Left renal cortex interstitium (tissue), 4 donors: ENCODE data around the gene TKFC. TPM values are rescaled to one million over a fixed set of nuclear protein-coding genes. Genes with fewer than 3 reads are reported as not detected.

ENCODE experiments used
- DNase-seq, 4 donors: peaks; one replicate each; pipeline ENCODE4 v3.0.0-alpha.2; 2013; ENCODE audit warnings: low read depth in 4 of 4, low spot score in 2 of 4, missing footprints in 1 of 4
- polyA plus RNA-seq, 4 donors: library from polyadenylated mRNA; unstranded; fragments of 120-200 nt; gene quantifications; one replicate each; pipeline ENCODE4 v1.2.1, GENCODE V29; 2013; ENCODE audit not compliant: insufficient read length in 4 of 4

The TKFC gene
- polyA plus RNA-seq, 4 donors = 47.2 to 67.9 (median 58.9) TPM

DNA sequence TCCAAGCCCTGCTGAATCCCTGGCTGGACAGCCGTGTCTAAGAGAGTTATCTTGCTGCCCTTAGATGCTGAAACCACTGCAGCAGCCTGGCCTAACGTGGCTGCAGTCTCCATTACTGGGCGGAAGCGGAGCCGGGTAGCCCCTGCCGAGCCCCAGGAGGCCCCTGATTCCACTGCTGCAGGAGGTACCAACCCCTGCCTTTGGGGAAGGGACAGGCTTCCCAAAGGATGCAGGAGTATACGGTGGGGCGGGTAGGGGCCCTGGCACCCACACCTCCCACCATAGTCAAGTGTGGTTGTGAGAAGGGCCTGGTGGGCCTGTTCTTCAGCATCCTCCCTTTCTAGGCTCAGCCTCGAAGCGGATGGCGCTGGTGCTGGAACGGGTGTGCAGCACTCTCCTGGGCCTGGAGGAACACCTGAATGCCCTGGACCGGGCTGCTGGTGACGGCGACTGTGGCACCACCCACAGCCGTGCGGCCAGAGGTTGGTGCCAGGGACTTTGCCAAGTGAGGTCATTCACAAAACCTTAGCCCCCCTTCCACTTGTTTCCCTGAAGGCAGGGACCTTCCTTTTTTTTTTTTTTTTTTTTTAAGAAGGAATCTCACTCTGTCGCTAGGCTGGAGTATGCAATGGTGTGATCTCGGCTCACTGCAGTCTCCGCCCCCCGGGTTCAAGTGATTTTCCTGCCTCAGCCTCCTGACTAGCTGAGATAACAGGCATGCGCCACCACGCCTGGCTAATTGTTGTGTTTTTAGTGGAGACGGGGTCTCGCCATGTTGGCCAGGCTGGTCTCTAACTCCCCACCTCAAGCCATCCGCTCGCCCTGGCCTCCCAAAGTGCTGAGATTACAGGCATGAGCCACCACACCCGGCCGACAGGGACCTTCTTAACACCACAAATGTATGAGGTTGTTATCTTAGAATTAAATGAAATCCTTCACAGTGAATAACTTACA lies 11.0 kb downstream of the TKFC start:
- no peak for DNase-seq

GRCh38 chr11:61345170-61345610 lies 12.2 kb downstream of the TKFC start:
- DNase-seq = no peak

- DNase-seq = no peak
Observed at GRCh38 chr11:61345954-61346843, 13.2 kb downstream of the TKFC start.

- DNase-seq = no peak
Observed at GRCh38 chr11:61347916-61348461, 15.0 kb downstream of the TKFC start.

GRCh38 chr11:61349189-61349751 lies 16.2 kb downstream of the TKFC start:
- no peak for DNase-seq

DNA sequence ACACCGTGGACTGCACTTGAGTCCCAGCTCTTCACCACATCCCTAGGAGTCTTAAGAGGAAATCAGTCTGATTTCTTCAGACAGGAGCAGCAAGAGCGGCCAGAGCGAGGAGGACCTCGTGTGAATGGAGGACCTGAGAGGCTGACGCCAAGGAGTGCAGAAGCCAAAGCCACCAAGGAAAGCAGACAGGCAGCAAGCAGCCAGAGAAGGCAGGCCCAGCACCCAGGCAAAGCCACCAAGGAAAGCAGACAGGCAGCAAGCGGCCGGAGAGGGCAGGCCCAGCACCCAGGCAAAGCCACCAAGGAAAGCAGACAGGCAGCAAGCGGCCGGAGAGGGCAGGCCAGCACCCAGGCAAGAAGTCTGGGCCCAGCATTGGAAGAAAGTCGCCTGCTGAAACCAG lies 16.9 kb downstream of the TKFC start:
- no peak for DNase-seq

DNA sequence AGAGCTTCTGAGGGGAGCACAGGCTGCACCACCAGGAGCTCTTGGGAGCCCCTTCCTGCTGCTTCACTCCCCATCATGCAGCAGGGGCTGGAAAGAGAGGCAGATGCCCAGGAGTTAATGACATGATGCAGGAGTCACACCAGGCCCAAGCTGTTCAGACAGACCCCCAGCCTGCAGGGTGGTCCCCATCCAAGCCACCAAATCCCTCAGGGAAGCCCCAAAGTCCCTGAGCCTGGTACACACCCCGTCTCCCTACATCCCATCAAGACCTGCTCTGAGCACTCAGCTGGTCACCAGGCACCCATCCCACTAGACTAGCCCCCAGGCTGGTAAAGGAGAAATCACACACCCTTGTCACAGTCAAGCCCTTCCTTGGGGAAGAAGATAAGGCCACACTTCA lies 17.3 kb downstream of the TKFC start:
- no peak for DNase-seq

DNA sequence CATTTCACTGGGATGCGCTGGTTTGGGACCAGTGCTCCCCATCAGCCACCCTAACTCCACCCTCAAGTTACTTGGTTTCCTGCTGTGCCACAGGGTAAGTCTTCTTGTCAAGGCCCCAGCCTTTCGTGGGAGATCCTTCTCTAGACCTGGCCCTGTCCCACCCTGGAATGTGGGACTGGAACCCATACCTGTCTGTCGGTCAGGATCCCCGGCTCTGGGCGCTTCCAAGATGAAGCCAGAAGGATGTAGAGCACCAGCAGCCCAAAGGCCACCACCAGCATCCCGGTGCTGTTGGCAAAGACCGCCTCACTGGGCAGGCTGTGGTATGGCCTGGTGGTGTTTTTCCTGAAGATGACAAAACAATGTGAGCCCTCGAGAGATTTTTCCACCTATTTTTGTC lies 17.8 kb downstream of the TKFC start:
- no peak for DNase-seq

DNA sequence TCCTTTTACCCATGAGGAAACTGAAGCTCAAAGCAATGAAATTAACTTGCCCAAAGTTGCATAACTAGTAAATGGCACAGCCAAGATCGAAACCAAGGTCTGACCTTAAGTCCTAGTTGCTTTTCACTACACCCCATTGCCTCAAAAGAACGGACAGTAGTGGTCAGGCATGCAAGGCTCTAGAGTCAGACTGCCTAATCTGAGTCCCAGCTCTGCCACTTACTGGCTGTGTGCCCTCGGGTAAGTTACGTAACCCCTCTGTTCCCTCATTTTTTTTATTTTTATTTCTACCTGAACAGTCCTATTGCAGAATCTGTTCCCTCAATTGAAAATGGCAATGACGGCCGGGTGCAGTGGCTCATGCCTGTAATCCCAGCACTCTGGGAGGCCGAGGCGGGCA lies 19.0 kb downstream of the TKFC start:
- DNase-seq = no peak

- no peak for DNase-seq
Observed at GRCh38 chr11:61353131-61354067, 20.4 kb downstream of the TKFC start.

GRCh38 chr11:61354208-61354607 lies 21.2 kb downstream of the TKFC start:
- DNase-seq = no peak

- no peak for DNase-seq
Observed at GRCh38 chr11:61356706-61357105, 23.7 kb downstream of the TKFC start.

- DNase-seq = no peak
Observed at GRCh38 chr11:61357233-61357893, 24.3 kb downstream of the TKFC start.

DNA sequence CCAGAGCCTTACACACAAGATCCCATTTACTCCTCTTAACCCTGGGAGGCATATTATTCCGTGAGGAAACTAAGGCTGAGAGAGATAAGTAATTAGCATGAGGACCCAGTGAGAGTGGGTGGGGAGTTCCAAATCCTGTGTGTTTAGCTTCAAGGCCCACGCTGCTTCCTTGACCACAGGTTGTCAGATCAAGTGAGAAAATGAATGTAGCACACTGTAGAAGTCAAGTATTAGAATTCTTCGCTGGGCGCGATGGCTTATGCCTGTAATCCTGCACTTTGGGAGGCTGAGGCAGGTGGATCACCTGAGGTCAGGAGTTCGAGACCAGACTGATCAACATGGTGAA lies 24.8 kb downstream of the TKFC start:
- no peak for DNase-seq

DNA sequence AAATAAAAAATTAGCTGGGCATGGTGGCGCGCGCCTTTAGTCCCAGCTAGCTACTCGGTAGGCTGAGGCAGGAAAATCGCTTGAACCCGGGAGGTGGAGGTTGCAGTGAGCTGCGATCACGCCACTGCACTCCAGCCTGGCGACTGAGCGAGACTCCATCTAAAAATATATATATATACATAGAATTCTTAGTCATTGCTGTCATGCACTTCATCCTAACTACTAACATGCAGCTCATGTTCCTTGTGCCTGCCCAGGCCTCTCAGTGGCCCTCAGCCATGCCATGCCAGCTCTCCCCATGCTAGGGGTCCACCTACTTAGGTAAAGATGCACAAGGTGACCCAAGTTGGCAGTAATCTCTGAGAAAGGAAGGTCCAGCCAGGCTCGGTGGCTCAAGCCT lies 25.5 kb downstream of the TKFC start:
- no peak for DNase-seq

- no peak for DNase-seq
Observed at GRCh38 chr11:61359516-61359915, 26.5 kb downstream of the TKFC start.

DNA sequence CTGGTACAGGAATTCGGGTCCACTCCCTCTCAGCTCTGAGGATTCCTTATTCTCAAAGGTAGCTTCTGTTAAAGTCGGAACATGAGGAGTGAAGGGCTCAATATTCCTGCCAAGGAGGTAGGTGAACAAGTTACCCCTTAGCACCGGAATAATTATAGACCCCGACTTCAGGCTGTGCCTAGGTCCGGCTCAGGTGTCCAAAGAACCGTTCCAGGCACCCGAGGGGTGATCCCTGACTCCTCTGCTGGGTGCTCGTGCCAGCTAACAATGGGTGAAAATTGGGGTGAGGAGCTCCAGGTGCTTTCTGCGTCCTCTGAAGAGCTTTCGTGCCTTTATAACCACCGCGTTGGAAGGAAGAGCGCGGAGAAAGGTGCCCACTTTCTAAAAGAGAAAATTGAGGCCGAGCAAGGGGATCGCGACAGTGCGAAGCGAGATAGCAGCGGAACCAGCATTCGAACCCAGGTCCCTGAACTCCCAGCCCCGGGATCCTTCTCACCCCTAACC lies 28.3 kb downstream of the TKFC start:
- no peak for DNase-seq

DNA sequence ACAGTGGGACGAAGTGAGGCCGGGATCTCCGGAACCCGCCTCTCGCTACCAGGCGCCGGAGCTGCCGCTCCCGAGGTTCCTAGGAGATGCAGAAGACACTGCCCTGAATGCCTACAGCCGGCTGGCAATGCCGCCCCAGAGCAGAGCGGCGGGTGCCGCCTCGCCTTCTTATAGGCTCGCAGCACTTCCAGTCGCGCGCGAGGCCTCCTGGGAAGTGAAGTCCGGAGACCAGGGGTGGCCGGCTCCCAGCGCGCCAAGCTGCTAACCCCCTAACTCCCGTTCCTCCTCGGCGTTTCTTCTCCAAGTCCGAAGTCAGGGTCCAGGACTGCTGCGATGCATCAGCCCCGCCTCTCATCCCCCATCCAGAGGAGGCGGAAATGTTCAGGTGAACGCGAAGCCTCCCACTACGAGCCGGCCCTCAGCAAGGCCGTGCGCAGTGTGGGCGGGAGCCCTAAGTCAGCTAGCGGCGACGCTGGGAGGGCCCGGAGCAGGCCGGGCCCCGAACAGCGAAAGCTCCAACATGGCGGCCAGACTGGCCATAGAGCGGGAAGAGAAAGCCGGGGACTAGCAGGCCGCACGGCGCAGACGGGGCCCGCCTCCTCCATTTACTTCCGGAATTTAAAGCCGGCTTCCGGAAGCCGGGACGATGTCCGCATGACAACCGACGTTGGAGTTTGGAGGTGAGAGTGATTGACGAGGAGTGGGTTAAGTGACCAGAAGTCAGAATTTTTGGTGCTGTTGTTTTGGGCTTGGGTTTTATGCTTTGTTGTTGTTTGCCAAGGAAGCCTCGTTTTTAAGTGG lies 28.9 kb downstream of the TKFC start, which contains the start of the genes CYB561A3 and TMEM138:
TSS of gene CYB561A3 (minus strand) at position 142 of the 801 bp plus-strand sequence. CDS start 5,169 bp downstream, outside the sequence.
TSS of gene TMEM138 (plus strand) at position 634 of the 801 bp plus-strand sequence. CDS start 2,017 bp downstream, outside the sequence.
- peak; percentile 84 to 91 (median 89) for DNase-seq
